Medulla oblongata (tissue), 1 donor: Measurements from ENCODE around the gene ENPP7.

Experiments
- DNase-seq: peaks from one replicate; pipeline ENCODE4 v3.0.0-alpha.2; 2015; ENCODE audit errors: extremely low spot score

The ENPP7 gene

DNA sequence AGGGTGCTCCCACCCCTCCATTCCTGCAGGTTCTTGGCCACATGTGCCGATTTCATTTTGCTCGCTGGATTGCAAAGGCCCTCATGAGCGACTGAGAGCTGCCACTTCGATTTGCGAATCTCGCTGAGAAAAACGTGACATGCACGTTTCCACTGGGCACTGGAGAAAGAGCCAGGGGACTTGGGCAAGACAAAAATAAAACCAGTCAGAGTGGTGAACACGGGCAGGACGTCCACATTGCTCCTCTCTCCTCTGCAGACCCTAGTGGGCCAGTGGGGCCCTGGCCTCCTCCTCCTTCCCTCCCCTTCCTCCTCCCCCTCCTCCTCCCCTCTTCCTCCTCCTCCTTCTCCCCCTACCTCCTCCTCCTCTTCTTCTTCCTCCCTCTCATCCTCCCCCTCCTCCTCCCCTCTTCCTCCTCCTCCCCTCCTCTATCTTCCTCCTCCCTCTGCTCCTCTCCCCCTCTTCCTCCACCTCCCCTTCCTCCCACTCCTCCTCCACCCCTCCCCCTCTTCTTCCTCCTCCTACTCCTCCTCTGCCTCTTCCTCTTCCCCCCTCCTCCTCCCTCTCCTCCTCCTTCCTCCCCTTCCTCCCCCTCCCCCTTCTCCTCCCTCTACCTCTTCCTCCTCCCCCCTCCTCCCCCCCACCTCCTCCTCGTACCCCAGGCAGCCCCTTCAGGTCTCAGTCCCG lies 28.1 kb upstream of the ENPP7 start:
- DNase-seq: no peak

DNA sequence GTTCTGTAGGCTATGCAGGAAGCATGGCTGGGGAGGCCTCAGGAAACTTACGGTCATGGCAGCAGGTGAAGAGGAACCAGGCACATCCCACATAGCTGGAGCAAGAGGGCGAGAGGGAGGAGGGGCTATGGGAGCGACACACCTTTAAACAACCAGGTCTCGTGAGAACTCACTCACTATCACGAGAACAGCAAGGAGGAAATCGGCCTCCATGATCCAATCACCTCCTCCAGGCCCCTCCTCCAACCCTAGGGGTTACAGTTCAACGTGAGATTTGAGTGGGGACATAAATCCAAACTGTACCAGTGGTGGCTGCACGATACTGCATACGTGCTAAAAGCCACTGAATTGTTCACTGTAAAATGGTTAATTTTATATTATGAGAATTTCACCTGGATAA lies 26.1 kb upstream of the ENPP7 start:
- DNase-seq: no peak

DNA sequence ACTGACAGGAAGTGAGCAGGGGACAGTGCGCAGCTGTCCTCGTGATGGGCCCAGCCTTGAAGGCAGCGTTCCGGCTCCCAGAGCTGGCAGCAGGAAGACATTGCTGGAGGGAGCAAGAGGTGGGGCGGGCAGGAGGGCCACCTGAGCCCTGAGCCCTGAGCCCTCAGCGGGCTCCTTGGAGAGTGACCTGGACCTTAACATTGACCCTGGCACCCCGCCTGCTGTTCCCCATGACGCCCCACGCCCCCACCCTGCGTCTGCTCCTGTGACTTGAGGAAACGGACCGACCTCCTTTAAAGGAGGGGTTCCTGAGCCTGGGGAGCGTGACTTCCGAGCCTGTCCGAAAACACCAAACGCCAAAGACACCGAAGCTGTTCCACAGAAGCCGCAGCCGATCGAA lies 25.1 kb upstream of the ENPP7 start:
- no peak for DNase-seq

DNA sequence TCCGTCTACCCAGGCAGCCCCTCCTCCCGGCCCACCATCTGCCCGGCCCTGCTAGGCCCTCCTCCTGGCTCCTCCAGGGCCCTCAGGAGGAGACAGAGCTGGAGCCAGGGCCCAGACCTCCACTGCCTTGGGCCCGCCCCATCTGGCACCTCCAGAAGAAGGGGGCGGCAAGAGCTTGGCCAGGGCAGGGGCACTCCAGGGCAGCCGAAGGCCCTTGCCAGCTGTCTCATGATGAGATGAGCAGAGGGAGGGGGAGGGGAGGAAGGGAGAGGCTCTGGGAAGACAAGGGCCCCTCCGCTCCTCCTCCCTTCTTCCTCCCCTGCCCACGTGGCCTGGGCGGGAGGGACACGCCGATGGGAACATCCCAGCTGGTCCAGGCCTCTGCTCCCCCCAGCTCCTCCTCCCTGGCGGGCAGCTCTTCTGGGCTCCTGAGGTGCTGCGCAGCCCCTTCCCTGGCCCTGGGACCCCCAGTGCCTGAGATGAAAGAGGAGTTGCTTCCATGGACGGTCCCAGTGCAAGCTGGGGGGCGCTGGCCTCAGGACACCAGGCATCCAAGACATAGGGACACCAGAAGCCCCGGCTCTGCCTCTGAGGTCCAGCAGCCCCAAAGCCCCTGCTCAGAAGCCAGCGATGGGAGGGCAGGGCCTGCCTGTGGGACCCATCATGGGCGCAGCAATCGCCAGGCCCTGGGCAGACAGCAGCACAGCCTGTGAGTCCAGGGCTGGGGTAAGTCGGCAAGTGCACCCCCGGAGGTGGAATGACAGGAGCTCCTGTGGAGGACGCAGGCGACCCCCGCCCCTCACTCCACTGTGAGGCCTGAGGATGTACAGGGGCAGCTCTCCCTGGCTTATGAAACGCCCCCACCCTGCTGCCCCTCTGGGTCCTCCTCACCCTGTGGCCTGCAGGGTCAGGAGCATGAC lies 23.6 kb upstream of the ENPP7 start:
- DNase-seq: peak; percentile 74

DNA sequence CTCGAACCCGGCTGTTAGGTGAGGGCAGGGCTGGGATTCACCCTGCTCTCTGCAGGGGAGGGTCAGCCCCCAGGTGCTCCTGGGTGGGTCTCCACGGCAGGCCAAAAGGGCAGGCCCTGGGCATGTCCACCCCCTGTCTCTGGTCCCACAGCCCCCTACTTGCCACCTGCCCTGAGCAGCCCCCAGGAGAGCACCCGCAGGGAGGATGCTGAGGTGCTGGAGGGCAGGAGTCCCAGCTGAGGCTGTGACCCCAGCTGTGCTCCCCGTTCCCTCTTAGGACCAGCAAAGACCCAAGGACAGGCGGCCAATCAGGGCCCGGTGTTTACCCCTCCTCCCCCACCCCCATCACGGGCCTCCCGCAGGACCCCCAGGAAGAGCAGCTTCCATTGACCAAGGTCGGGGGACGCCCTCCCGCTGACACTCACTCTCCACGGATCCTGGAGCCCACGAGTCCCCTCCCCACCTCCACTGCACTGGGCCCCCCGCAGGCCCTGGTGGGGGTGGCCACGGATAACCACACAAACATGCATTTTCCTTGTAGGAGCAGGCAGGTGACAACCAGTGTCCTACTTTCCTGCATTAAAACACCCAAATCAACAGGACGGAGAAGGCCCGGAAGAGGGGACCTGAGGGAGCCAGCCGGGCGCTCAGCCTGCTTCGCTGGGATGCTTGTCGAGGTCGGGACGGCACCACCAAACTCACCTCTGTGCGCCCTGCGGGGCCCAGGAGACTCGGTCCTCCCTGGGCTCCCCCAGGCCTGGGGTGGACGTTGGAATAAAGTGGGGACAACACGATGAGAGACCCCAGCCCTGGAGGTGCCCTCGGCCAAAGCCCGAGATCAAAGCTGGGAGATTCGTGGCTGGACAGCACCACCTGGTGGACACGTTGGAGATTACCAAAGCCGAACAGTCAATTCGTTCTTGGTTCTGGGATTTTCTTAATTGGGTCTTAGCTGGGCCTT lies 22.5 kb upstream of the ENPP7 start:
- peak; percentile 57 for DNase-seq

DNA sequence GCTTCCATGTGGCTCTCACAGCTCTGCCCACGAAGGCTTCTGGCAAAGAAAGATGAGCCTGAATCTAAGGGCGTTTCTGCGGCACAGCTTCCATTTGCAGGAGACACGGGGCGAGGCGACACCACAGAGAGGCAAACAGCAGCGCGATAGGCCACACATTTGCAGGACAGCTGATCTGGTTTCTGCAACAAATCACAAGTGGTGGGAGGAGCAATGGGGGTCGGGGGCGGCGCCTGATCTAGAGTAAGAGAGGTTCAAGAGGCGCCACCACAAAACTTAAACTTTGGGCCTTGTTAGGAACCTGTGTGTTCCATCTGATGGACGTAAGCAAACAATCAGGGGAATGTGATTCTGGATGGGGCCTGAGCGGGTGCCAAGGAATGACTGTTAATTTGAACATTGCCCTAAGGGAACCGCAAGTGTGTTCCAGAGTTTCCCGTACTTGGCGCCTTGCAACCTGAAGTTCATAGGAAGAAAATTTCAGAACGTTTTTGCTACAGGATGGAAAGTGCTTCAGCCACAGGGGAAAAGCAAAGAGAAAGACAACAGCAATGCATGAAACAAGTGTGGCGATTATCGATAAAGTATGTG lies 18.9 kb upstream of the ENPP7 start:
- no peak for DNase-seq

DNA sequence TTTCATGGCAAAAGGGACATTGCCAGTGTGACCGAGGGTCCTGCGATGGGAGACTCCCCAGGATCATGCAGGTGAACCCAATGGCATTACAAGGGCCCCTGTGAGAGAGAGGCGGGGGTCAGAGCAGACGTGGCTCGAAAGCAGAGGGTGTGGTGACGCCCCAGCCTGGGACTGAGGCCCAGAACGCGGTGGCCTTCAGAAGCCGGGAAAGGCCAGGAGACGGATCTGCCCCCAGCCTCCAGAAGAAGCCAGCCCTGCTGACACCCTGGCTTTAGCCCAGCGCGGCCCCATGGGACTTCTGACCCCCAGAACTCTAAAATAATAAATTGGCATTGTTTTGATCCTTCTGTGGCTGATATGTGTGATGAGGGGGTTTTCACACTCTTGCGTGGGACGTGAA lies 17.4 kb upstream of the ENPP7 start:
- DNase-seq: no peak

DNA sequence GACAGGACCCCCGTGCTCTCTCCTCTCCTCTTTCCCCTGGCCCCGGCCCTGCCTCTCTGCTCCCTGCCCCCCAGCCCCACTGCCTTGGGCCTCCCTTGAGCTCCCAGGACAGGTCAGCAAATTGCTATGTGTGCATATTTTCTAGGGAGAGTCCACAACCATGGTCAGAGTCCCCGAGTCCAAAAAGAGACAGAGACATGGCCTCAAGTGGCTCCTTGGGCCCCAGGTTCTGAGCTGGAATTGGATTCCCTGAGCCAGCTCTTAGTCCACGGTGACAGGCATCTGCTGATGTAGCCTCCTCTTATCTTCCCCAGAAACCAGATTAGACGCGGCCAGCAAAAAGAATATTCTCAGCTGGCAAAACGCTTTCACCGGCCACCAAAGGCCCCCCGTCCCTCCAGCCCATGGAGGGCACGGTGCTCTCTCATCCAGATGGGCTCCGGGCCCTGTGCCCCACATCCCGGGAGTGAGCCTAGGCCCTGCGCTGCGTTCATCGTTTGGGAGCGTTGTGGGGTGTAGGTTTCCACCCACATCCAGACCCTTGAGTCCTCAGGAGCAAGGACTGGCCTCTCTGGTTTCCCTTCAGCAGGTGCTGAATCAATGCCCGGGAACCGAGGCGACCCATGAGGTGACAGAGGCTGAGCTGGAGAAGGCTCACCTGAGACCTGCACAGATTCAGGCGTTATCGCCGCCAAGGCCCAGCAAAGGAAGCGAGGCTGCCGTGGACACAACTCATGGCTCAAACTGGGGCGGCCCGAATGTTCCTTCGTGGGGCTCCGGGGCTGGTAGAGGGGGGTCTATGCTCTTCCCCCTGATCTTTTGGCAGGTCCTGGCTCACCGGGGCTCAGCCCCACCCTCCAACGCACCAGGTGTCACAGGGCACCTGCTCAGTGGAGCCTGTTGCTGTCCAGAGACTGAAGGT lies 16.3 kb upstream of the ENPP7 start:
- no peak for DNase-seq

DNA sequence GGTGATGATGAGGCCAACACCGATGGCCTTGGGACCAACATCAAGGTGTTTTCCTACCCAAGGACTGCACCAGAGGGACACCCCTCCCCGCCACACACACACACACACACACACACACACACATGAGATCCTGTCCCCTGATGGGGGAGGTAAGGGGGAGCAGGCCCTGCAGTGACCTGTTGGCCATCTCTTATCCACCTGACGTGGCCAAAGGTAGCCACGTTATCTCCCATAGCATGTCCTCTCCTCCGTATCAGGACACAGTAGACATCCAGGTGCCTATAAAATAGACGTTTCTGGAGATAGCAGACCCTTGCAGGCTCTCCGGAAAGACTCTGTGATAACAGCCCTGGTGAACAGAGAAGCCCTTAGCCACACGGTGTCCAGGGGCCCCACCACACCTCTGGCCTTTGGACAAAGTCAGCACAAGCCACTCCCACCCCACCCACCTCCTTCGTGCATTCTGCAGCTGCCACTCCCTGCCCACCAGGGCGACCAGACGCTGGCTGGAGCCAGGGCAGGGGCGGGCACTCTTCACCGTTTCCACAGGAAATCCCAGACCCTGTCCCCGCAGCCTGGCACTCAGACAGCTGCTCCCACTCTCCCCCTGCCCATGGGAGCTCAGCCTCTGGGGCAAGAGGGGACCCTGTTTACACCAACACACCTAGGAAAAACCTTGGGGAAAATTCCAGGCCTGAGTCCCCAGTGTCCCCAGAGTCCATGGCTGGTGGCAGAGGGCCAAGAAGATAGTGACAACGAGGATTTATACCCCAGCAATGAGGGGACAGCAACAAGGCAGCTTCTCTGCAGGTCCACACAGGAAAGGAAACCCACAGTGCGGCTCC lies 15.4 kb upstream of the ENPP7 start:
- DNase-seq: no peak

DNA sequence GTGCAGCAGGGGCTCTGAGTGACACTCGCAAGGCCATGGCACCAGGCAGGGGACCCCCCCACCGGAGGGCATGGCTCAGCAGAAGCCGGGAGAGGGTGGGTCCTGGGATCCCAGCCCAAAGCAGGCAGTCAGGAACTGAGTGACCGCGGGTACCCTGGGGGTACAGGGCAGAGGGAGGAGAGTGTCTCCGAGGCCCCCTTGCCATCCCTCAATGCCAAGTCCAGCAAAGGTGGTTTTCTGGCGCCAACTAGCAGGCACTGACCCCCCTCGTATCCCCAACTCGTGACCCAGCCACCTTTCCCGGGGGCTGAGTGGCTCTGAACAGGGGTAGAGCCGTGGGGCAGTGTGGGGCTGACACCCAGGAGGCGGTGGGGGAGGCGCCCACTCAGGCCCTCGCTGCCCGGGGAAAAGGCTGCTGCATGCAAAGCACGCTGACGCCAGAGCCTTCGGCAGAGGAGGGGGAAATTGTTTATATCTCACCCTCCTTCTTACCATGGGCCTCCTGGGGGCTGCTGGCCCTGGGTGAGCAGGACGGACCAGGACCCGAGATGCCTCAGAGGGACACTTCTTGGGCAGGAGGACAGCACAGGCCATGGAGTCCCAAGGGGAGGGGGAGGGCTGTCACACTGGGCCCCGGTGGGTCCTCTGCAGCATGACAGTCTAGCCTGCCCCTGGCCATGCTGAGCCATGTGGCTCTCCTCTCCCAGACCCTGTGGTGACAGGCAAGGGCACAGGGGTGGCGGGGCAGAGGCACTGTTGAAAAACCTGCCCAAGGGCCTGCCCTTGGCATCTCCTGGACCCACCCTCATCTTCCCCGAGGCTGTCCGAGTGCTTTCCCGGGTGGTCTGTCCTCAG lies 14.6 kb upstream of the ENPP7 start:
- DNase-seq: no peak

DNA sequence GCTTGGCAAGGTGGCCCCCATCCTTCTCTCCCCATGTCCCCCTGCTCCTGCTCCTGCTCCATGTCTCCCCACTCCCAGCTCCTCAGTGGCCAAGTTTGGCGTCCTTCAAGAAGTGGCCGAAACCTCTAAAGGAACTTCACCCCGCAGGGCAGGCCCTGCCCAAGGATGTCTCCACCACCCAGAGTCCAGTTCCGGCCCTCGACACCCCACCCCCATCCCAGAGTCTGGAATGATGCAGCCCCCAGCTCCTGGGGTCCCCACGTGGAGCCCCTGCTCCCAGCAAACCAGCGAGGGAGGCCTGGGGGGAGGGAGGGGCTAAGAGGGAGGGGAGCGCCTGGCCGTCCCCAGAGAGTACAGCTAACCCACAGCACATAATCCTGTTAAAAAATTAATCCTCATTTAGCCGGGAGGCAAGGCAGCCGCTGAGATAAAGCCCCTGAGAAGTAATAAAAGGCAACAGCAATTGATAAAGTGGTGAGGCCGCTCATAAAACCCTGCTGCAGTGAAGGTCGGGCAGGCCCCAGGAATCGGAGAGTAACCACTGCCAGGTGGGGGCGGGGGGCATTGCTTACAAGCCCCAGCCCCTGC lies 9.9 kb upstream of the ENPP7 start:
- DNase-seq: no peak

DNA sequence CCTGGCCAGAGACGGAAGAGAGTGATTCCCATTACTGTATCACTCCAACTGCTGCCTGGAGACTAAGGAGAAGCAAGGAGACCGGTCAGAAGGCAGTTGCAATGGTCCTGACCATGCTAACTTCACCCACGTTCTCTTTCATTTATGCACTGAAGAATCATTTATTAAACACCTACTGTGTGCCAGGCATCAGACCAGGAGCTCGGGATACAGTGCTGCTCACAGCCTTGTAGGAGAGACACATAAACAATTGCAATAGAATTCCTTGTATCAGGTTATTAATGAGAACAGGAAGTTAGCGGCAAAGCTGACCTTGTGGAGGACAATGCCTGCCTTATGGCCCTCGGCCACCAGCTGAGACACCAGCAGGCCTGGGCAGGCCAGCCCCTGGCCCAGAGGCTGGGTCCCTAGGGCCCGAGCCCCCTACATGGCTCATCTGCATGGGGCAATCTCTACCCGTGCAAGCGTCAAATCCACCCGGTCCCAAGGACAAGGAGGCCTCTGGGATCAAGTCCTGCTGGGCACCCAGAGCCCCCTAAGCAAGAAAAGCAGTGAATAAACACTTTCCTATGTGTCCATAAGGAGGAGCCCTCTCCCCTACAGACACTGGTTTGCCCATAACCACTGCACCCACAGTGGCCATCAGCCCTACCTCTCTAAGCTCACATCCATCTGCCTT lies 8.6 kb upstream of the ENPP7 start:
- DNase-seq: no peak

DNA sequence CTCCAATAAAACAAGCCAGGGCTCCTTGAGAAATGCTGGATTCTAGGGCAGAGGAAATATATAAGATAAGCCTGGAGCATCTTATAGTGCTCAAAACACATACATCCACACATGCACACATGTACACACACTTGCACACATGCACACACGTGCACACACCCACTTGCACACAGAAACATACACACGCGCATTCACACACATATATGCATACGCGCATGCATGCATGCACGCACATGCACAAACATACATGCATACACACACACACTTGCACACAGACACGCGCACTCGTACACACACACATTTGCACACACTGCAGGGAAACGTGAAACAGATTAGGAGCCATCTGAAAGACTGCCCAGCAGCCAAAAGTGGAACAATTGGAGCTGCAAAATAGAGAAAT lies 8.0 kb upstream of the ENPP7 start:
- no peak for DNase-seq

DNA sequence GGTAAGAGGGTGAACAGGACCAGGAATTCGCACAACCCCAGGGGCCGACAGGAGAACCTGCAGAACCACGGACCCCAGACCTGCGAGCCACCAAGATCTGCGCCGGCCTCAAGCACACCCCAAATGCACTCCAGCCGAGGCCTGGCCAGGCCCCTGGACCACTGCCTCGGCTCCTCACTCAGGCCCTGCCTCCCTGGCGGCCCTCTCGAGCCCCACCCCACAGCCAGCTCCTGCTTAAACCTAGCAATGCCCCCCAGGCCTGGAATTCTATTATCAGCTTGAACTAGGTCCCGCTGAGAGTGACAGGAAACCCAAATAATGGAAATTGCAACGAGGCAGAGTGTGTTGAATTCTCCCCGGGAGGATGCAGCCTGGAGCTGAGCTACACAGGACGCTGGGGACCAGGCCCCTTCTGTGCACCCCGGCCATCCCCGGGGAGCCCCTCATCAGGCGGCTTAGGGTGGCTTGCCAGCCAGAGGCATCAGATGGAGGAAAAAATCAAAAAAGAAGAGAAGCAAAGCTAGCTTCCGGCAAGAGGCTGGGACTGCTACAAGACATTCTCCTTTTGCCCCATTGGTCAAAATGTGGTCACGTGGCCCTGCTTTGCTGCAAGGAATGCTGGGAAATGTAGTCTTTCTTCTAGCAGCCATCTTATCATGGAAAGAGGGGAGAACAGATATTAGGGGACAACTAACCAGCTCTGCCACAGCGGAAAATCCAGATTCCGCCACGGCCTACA lies 2.4 kb upstream of the ENPP7 start:
- DNase-seq: peak; percentile 97

DNA sequence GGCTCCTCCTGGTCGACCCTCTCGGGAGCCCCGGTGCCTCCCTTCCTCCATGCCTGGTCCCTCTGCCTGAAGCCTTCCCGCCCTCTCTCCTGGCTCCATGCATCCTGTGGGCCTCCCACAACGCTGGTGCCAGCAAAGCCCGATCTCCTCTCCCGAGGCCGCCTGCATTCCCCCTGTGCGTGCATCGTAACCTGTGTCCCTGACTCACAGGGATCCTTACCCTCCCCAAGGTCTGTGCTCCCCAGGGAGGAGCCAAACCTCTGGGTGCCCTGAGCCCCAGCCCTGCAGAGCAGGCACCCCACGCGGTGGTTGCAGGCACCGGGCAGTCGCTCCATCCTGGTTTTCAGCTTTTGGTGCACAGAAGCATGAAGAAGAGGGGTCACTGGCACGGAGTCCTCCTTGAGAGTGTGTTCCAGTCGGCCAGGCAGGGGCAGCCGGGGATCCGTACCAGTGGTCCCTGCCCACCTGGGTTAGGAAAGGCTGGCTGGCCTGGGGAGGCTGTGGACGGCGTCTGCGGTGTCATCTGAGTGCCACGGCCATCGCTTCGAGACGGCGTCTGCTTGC lies 1.8 kb upstream of the ENPP7 start:
- DNase-seq: no peak

DNA sequence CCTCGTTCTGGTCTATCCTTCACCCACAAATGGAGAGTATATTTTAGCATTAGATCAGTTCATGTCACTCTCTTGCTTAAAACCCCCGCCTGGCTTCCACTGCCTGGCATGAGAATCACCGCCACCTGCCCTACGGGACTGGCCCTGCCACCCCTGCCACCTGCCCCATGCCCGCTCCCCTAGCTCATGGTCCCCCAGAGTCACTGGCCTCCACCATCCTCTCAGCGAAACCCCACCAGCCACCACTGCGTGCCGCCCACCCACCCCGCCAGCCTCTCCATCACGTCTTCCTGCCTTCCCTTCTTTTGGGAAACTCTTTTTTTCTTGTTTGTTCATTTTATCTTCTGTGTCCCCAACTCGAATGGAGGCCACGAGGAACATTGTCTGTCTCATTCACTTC lies 982 bp upstream of the ENPP7 start:
- no peak for DNase-seq

DNA sequence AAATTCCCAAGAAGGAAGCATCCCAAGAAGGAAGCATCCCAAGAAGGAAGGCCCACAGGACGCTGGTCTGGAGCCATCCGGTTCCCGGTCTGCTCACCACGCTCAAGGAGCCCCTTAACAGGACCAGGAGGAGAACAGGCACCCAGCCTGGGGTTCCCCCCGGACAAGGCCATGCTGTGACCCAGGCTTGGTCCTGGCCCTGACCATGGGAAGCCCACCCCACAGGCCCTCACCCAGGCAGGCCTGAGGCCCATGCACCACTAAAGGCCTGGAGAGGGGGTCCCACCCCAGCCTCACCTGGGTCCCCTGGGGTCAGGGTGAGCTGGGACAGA lies 340 bp upstream of the ENPP7 start:
- no peak for DNase-seq
